Measurements from ENCODE around the gene RPRD2. TPM values are rescaled to one million over a fixed set of nuclear protein-coding genes. Genes with fewer than 3 reads are reported as not detected.
A peak's percentile ranks its signal among the peaks of the same experiment; 100 is the strongest.

RPRD2 gene
- total RNA-seq, 1 experiment from 2014 or later, result 12.5 TPM

- DNase-seq (peak; percentile 24), ATAC-seq (peak; percentile 7)
- Histone ChIP-seq H3K27me3 (ENCODE audit: low read length) (no peaks in the 10 kb centered on the region), H3K9ac (ENCODE audit: low read length) (peak overlapping the region; percentile 65), H2AFZ (ENCODE audit: low read length) (peak overlapping the region; percentile 92), H3K4me2 (ENCODE audit: low read length) (peak overlapping the region; percentile 81), H3K9me3 (ENCODE audit: low read length) (no peaks in the 10 kb centered on the region), H3K27ac (ENCODE audit: low read length) (no peak overlapping the region), H3K4me3 (ENCODE audit: low read length) (peak overlapping the region; percentile 71), H4K20me1 (ENCODE audit: low read length) (no peaks in the 10 kb centered on the region), H3K36me3 (ENCODE audit: low read depth, low read length) (no peaks in the 10 kb centered on the region), H3K4me1 (ENCODE audit: insufficient read depth, low read length) (peaks cover 11% of the 10 kb centered on the region), H3K79me2 (ENCODE audit: low read length) (no peaks in the 10 kb centered on the region), H3K9me2 (replicated peaks; ENCODE audit: low read length) (no peaks in the 10 kb centered on the region), H3F3A (ENCODE audit: low read length, unreplicated experiment) (no peaks in the 10 kb centered on the region)
- intact Hi-C loops (cut with micrococcal nuclease), result no loop called here
- TF ChIP-seq EZH2phosphoT487 (IDR thresholded peaks at IDR 0.05; ENCODE audit: borderline replicate concordance, low read length) (no peak), EZH2 (IDR thresholded peaks at IDR 0.05; ENCODE audit: low read length, unreplicated experiment) (no peak), CTCF (conservative IDR thresholded peaks at IDR 0.05; ENCODE audit: low read depth, low read length) (no peak)
- TSS peak; percentile 59 for BruUV-seq (replicated peaks)
- ChIA-PET CTCF (interaction anchor here (0.6 to 0.7 kb wide), 4 partner anchors 162 to 465 kb away, joined by 3 to 16 read pairs (median 4); no protein-coding TSS in a partner anchor), POLR2A (ENCODE audit: unreplicated experiment) (interaction anchor here (0.5 to 1.1 kb wide), 4 partner anchors 19 to 308 kb away, joined by 3 to 10 read pairs (median 8); partner anchors contain the start of gene RPRD2)
These were observed 152.2 kb downstream of the RPRD2 start for GRCh38 chr1:150516050-150516591.

GRCh38 chr1:150516616-150517015, 152.7 kb downstream of the RPRD2 start:
- no peaks in the 10 kb centered on the region for H3K9me2 ChIP-seq (replicated peaks; ENCODE audit: low read length)
- H3K79me2 ChIP-seq (ENCODE audit: low read length), result no peaks in the 10 kb centered on the region
- CTCF ChIA-PET, result interaction anchor here (0.7 kb wide), 1 partner anchor 29 kb away, joined by 3 read pairs; the partner anchor contains the start of gene TARS2
- TF ChIP-seq EZH2phosphoT487 (IDR thresholded peaks at IDR 0.05; ENCODE audit: borderline replicate concordance, low read length) (no peak), EZH2 (IDR thresholded peaks at IDR 0.05; ENCODE audit: low read length, unreplicated experiment) (no peak), CTCF (conservative IDR thresholded peaks at IDR 0.05; ENCODE audit: low read depth, low read length) (no peak)
- no peaks in the 10 kb centered on the region for H3K27me3 ChIP-seq (ENCODE audit: low read length)
- intact Hi-C loops (cut with micrococcal nuclease), result no loop called here
- no peak for DNase-seq
- H3K9me3 ChIP-seq (ENCODE audit: low read length), result no peaks in the 10 kb centered on the region
- no peaks in the 10 kb centered on the region for H4K20me1 ChIP-seq (ENCODE audit: low read length)
- H3K36me3 ChIP-seq (ENCODE audit: low read depth, low read length), result no peaks in the 10 kb centered on the region
- peak overlapping the region; percentile 71 for H3K4me3 ChIP-seq (ENCODE audit: low read length)
- POLR2A ChIA-PET (ENCODE audit: unreplicated experiment), result interaction anchor here (0.7 to 1.1 kb wide), 2 partner anchors 9 to 45 kb away, joined by 3 to 8 read pairs; partner anchors contain the start of gene ECM1
- H3K27ac ChIP-seq (ENCODE audit: low read length), result no peak overlapping the region
- H2AFZ ChIP-seq (ENCODE audit: low read length), result peak overlapping the region; percentile 92
- ATAC-seq, result no peak
- no peak overlapping the region; the same call in 1 of the 2 replicates for H3K9ac ChIP-seq (ENCODE audit: low read length)
- no peaks in the 10 kb centered on the region for H3F3A ChIP-seq (ENCODE audit: low read length, unreplicated experiment)
- peaks cover 11% of the 10 kb centered on the region for H3K4me1 ChIP-seq (ENCODE audit: insufficient read depth, low read length)
- BruUV-seq (replicated peaks), result no TSS peak
- peak overlapping the region; percentile 81 for H3K4me2 ChIP-seq (ENCODE audit: low read length)
